KOPT-K1 (cell line): Measurements from ENCODE around the gene WDR41.
"Not testable (repeated sequence)": the region's sequence is repeated elsewhere in the genome, so short reads cannot be mapped to it uniquely, and the experiment has no call there.

Source experiments
- H3K27ac ChIP-seq: fragments of 200-600 bp; sonication (generic); 2 replicates; pipeline ENCODE4 v1.5.1; 2016; ENCODE audit warnings: antibody characterized with exemption, mild to moderate bottlenecking, low read depth, low read length; ENCODE audit not compliant: poor library complexity, severe bottlenecking
- H3K36me3 ChIP-seq: fragments of 200-600 bp; sonication (generic); 2 replicates; pipeline ENCODE4 v1.5.1; 2017; ENCODE audit warnings: antibody characterized with exemption, mild to moderate bottlenecking, low read length, moderate library complexity; ENCODE audit not compliant: insufficient read depth
- H3K9me3 ChIP-seq: fragments of 200-600 bp; sonication (generic); 2 replicates; pipeline ENCODE4 v1.5.1; 2017; ENCODE audit warnings: antibody characterized with exemption, low read length, mild to moderate bottlenecking; ENCODE audit not compliant: insufficient read depth, poor library complexity, severe bottlenecking

The WDR41 gene

GRCh38 chr5:77398896-77399295 lies 93.2 kb downstream of the WDR41 start:
- no peak overlapping the region for H3K27ac ChIP-seq
- H3K36me3 ChIP-seq: no peaks in the 10 kb centered on the region
- H3K9me3 ChIP-seq: no peaks in the 10 kb centered on the region

GRCh38 chr5:77398458-77398857 lies 93.7 kb downstream of the WDR41 start:
- H3K9me3 ChIP-seq: no peaks in the 10 kb centered on the region
- H3K27ac ChIP-seq: no peak overlapping the region
- no peaks in the 10 kb centered on the region for H3K36me3 ChIP-seq

GRCh38 chr5:77397686-77398292 lies 94.3 kb downstream of the WDR41 start:
- Histone ChIP-seq H3K27ac (no peak overlapping the region), H3K9me3 (no peaks in the 10 kb centered on the region), H3K36me3 (no peaks in the 10 kb centered on the region)

- Histone ChIP-seq H3K9me3 (no peaks in the 10 kb centered on the region), H3K27ac (no peak overlapping the region), H3K36me3 (no peaks in the 10 kb centered on the region)
Observed at GRCh38 chr5:77396017-77396416, 96.1 kb downstream of the WDR41 start.

- Histone ChIP-seq H3K36me3 (no peaks in the 10 kb centered on the region), H3K9me3 (no peaks in the 10 kb centered on the region), H3K27ac (no peak overlapping the region)
Observed at GRCh38 chr5:77394064-77394715, 97.9 kb downstream of the WDR41 start.

- Histone ChIP-seq H3K36me3 (no peaks in the 10 kb centered on the region), H3K9me3 (no peaks in the 10 kb centered on the region)
Observed at GRCh38 chr5:77391240-77391765, 100.8 kb downstream of the WDR41 start.

GRCh38 chr5:77390795-77391194 lies 101.3 kb downstream of the WDR41 start:
- Histone ChIP-seq H3K36me3 (no peaks in the 10 kb centered on the region), H3K9me3 (no peaks in the 10 kb centered on the region), H3K27ac (no peak overlapping the region)

More at GRCh38 chr5:77391240-77391765, 100.8 kb downstream of the WDR41 start:
- no peak overlapping the region for H3K27ac ChIP-seq

GRCh38 chr5:77390221-77390620 lies 101.9 kb downstream of the WDR41 start:
- no peak overlapping the region for H3K27ac ChIP-seq
- H3K36me3 ChIP-seq: no peaks in the 10 kb centered on the region
- no peaks in the 10 kb centered on the region for H3K9me3 ChIP-seq

GRCh38 chr5:77389746-77390145 lies 102.4 kb downstream of the WDR41 start:
- no peaks in the 10 kb centered on the region for H3K9me3 ChIP-seq
- H3K27ac ChIP-seq: no peak overlapping the region
- H3K36me3 ChIP-seq: no peaks in the 10 kb centered on the region

- not testable (repeated sequence) for H3K27ac ChIP-seq, H3K9me3 ChIP-seq, H3K36me3 ChIP-seq
Observed at GRCh38 chr5:77386340-77386739, 105.8 kb downstream of the WDR41 start.

- H3K36me3 ChIP-seq, H3K9me3 ChIP-seq, H3K27ac ChIP-seq: not testable (repeated sequence)
Observed at GRCh38 chr5:77383336-77383735, 108.8 kb downstream of the WDR41 start.
